Stimulated activated CD8-positive, alpha-beta memory T cell treated with anti-CD3 and anti-CD28 coated beads, Interleukin-12 subunit alpha, Interleukin-12 subunit beta, amount 100 ng/mL, for 24 hours (primary cell): ENCODE measurements around the gene KCNH1.
"Not testable (repeated sequence)": the region's sequence is repeated elsewhere in the genome, so short reads cannot be mapped to it uniquely, and the experiment has no call there.

Experiments
- DNase-seq: peaks from one replicate; pipeline ENCODE4 v3.0.0-alpha.2; 2020; ENCODE audit errors: extremely low read depth

KCNH1 gene

GRCh38 chr1:211095381-211095780 is 38.6 kb downstream of the KCNH1 start:
- no peak for DNase-seq

GRCh38 chr1:211092955-211093354 is 41.0 kb downstream of the KCNH1 start:
- no peak for DNase-seq

- no peak for DNase-seq
Observed at GRCh38 chr1:211091867-211092266, 42.1 kb downstream of the KCNH1 start.

DNA sequence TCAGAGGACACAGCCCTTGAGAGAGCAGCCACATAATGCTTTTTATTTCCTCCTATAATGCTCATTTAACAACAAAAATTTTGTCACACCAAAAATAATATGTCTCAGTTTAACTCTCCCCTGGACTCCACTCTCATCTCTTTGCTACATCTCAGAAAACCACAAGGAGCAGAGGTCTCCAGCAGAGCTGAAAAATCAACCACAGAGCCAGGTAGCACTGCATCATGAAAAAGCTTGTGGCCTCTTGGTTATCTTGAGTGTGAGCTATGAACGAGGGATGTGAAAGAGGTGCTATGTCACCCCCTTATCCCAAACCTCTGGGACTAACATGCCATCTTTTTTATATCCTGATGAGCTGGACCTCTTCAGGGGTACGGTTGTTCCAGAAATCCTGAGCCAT is 44.4 kb downstream of the KCNH1 start:
- no peak for DNase-seq

GRCh38 chr1:211088156-211088555 is 45.8 kb downstream of the KCNH1 start:
- DNase-seq = no peak

GRCh38 chr1:211082824-211083223 is 51.1 kb downstream of the KCNH1 start:
- DNase-seq = no peak

DNA sequence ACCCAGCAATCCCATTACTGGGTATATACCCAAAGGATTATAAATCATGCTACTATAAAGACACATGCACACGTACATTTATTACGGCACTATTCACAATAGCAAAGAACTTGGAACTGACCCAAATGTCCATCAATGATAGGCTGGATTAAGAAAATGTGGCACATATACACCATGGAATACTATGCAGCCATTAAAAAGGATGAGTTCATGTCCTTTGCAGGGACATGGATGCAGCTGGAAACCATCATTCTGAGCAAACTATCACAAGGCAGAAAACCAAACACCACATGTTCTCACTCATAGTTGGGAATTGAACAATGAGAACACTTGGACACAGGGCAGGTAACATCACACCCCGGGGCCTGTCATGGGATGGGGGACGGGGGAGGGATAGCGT is 52.5 kb downstream of the KCNH1 start:
- not testable (repeated sequence) for DNase-seq

DNA sequence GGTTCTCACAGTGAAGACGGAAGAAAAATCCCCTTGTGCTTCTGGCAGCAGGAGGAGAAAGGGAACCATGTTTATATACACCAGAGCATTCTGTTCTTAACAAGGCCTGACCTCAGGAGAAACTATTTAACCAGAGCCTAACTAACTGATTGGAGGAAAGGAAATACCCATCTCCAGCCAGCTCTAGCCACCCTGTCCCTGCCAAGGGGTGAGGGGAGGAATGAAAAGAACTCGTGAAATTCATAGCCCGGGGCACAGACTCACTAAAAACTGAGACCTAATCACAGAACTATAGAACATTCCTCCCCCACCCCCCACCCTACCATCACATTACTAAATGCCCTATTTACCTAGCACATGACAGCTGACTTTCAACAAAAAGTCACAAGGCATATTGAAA is 65.0 kb downstream of the KCNH1 start:
- DNase-seq = no peak

DNA sequence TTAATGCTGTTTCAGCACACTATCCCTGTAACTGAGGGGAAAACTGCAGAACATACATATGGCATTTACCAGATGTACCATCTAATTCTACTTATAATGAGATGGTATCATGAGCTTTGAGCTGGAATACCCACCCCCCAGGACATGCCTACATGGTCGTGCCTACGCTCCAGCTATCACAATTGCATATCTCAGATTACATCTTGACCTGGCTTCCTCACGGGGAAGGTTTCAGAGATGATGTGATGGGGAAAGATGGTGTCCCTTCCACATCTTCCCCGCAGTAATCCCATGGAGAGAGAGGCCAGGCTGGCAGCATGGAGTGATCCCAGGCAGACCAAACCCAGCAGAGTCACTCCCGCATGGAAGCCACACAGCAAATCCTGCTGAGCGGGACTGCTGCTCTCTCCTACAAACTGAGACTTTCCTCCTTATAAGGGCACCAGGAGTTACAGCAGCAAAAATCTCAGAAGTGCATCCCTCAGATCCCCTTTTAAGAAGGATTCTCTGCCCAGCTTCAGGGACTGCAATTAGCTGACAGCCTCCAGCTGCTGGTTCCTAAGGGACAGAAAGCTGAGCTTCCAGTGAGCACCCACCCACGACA is 67.1 kb downstream of the KCNH1 start:
- no peak for DNase-seq

- not testable (repeated sequence) for DNase-seq
Observed at GRCh38 chr1:211041838-211042237, 92.1 kb downstream of the KCNH1 start.

DNA sequence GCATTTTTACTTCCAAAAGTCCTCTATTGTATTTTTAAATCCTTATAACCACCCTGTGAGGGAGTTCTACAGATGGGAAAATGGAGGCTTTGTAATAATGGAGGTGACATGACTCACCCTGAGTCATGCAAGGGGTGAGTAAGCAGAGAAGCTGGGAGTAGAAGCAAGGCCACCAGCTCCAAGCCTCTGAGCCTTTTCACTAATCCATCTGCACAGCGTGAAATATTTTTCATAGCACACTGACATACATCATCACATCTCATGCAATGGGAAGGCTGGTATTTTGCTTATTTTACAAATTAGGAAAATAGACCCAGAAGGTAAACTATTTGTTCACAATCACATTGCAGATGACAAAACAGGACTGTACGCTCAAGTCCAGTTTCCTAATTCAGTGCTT is 96.9 kb downstream of the KCNH1 start:
- no peak for DNase-seq

DNA sequence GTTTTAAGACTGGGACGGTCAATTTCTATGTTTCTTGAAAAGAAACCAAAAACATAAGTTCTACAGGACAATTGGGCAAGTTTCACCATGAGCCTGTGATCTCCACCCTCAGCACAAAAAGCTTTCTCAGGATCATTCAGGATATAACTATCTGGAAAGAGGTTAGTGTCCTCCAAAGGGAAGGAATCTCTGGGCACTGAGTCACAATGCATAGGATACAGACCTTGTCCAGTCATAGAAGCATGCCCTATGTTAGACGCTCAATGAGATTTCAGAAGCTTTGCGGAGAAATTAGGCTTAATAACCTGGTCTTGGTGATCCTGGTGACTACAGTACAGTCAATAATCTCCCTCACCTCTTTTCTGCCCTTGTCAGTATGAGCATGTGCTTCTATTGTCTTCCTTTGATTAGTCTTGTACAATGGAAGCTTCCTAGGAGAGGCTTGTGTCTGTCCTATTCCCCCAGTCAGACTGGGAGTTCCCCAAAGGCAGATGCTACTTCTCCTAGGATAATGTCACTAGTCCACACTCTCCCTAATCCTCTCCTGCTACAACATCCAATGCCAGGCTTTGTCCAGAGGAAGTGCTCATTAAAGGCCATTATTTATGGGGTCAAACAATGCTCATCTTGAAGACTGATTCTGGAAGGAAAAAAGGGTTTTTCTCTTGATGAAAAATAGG is 97.4 kb downstream of the KCNH1 start:
- DNase-seq = no peak

DNA sequence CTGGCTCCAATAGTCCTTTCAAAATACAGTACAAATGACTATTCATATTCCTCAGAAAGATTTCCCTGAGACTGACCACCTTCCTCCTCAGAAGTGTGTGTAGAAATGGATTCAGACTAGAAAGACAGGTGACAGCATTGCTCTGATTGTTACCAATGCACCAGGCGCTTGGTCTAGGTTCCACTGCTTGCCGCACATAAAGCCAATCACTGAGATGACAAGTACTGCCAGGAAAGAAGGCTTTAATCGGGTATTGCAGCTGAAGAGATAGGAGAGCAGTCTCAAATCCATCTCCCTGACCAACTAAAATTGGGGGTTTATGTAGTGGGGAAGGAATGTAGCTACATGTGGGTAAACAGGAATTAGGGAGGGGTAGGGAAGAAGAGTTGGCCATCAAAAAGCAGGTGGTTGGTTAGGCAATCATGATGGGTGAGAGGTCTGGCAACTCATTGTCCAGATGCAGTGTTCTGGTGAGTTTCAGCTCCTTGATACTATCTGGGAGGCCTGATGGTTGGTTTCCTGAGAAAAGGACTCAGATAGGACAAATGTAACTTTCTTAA is 98.0 kb downstream of the KCNH1 start:
- no peak for DNase-seq

- DNase-seq = no peak
Observed at GRCh38 chr1:211033921-211034525, 99.9 kb downstream of the KCNH1 start.

- no peak for DNase-seq
Observed at GRCh38 chr1:211024901-211025300, 109.0 kb downstream of the KCNH1 start.

DNA sequence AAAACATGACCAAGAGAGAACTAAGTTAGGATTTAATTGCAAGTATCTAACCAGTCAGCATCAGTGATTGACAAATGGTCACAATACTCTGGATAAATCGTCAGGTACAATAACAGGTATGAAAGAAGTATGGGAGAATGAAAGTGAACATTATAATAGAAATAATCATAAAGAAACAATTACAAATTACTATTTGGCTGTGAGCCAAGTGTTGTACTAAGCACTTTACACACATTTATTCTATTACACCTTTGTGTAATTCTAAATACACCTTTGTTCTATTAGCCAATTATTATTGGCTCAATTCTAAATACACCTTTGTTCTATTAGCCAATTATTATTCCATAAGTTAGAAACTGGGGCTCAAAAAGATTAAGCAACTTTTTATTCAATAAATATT is 114.7 kb downstream of the KCNH1 start:
- DNase-seq = no peak

GRCh38 chr1:211018690-211019089 is 115.3 kb downstream of the KCNH1 start:
- no peak for DNase-seq

GRCh38 chr1:211017075-211017718 is 116.8 kb downstream of the KCNH1 start:
- DNase-seq = no peak

GRCh38 chr1:211014275-211014674 is 119.7 kb downstream of the KCNH1 start:
- no peak for DNase-seq

DNA sequence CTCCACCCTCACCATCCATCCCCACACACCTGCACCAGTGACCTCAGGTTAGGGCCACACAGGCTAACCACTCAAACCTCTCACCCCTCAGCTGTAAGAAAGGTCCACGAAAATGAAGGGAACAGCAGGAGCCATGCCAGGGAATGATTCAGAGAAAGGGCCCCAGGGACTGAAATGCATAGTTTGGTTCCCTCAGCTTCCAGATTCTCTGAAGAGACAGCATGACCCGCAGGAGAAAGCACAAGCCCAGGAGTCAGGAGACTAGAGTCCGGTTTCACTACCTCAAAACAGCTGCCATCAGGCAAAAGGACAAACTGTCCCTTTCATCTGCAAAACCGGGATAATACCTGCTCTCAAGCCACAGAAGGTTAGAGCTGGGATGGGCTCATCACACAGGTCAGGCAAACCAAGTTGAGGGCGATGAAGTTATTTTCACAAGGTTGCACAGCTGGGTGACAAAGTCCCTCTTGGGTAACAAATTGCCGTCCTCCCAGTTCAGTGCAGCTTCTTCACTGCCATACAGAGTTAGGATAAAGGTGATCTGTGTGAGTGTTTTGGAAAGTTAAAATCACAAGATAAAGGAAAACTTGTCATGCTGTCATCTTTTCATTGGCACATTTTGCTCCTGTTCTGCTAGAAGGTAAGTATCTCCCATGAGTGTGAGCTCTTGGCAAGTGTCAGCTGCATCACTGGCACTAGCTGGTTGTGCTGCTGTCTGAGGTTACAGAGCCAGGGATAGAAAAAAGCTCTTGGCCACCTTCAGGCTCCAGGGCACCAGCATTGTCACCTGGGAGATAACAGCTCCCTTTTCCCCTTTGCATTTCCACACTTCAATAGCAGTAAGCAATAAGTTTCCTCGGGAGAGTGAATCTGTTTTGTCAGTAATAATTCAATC is 120.4 kb downstream of the KCNH1 start:
- no peak for DNase-seq

GRCh38 chr1:211011128-211011527 is 122.8 kb downstream of the KCNH1 start:
- DNase-seq = not testable (repeated sequence)

GRCh38 chr1:211009944-211010343 is 124.0 kb downstream of the KCNH1 start:
- DNase-seq = no peak
